Brain pericyte (primary cell): Measurements from ENCODE around the gene FOXA2.

ENCODE experiments used
- DNase-seq: peaks from one replicate; pipeline ENCODE4 v3.0.0-alpha.2; 2012; ENCODE audit warnings: low read depth, low spot score

The FOXA2 gene

GRCh38 chr20:22536956-22537756 is 47.2 kb downstream of the FOXA2 start:
- no peak for DNase-seq

GRCh38 chr20:22536141-22536828 is 48.1 kb downstream of the FOXA2 start:
- no peak for DNase-seq

- DNase-seq = no peak
These were observed 48.9 kb downstream of the FOXA2 start for GRCh38 chr20:22535483-22535882.

- DNase-seq = no peak
These were observed 50.3 kb downstream of the FOXA2 start for GRCh38 chr20:22533823-22534751.

- DNase-seq = no peak
These were observed 51.8 kb downstream of the FOXA2 start for GRCh38 chr20:22532598-22532997.

- DNase-seq = no peak
These were observed 52.6 kb downstream of the FOXA2 start for GRCh38 chr20:22531756-22532155.

GRCh38 chr20:22531056-22531615 is 53.2 kb downstream of the FOXA2 start:
- DNase-seq = no peak
